ENCODE measurements around the gene EFCAB12.
"Not testable (repeated sequence)": the region's sequence is repeated elsewhere in the genome, so short reads cannot be mapped to it uniquely, and the experiment has no call there.

EFCAB12 gene

DNA sequence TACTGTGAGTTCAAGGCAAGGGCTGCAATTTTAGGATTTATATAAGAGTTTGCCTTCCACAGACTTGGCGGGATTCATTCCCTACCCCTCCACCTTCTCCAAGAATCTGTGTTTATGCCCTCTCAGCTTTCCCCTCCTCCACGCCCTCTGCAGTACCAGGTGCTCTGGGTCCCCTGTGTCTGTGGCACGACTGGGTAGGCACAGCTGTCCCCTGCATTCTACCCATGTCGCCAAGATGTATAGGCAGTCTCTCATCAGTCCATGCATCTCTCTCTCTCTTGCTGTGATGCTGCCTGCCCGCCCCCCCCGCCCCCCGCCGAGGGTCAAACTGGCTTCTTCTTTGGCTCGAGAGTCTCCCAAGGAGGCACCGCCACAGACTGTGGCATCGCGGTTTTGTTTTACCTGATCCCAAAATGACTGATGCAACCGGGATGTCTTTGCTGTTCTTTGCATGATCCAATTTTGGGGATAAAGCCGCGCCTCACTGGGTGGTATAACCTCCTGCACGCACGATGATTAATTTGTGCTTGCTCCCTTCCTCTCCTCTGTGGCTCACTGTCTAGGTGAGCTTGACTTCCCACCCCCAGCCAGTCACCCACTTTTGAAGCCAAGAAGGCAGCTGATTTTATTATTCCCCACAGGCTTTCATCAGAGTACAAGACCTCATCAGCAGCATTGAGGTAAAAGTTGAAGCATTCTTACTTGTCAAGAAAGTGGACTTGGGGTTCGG is 43.7 kb downstream of the EFCAB12 start:
- Mint-ChIP-seq H3K27ac (no peak overlapping the region), H3K4me3 (no peak overlapping the region)

DNA sequence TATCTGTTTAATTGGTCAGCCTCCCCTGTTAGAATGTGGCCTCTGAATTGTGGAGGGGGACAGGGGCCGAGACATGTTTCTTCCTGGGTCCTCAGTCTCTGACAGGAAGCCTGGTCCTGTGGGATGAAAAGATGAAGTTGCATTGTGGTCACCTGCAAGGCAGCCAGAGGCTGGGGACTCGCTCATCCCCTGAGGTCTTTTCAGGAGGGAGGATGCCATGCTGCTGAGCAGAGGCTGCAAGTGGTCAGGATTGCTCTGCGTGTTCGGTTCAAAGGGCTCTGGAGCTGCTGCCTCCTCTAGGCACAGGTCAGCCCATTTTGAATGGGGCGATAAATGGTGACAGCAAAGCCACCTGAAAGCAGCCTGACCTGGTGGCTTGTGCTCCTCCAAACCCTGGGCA is 44.3 kb downstream of the EFCAB12 start:
- Mint-ChIP-seq H3K36me3 (ENCODE audit: low read depth) (peaks cover 37% of the 10 kb centered on the region), H3K4me1 (peaks cover 10% of the 10 kb centered on the region), H3K27me3 (ENCODE audit: low read depth, poor library complexity) (peaks cover 14% of the 10 kb centered on the region)
- DNase-seq, H3K4me3 Mint-ChIP-seq, H3K9me3 Mint-ChIP-seq, H3K27ac Mint-ChIP-seq: not testable (repeated sequence)

More for the DNA sequence above, 43.7 kb downstream of the EFCAB12 start:
- Mint-ChIP-seq H3K27me3 (ENCODE audit: low read depth, poor library complexity) (peaks cover 14% of the 10 kb centered on the region), H3K4me1 (peaks cover 8% of the 10 kb centered on the region), H3K36me3 (ENCODE audit: low read depth) (peaks cover 34% of the 10 kb centered on the region), H3K9me3 (no peaks in the 10 kb centered on the region)
- no peak for DNase-seq
- TF ChIP-seq, protein P1, sequence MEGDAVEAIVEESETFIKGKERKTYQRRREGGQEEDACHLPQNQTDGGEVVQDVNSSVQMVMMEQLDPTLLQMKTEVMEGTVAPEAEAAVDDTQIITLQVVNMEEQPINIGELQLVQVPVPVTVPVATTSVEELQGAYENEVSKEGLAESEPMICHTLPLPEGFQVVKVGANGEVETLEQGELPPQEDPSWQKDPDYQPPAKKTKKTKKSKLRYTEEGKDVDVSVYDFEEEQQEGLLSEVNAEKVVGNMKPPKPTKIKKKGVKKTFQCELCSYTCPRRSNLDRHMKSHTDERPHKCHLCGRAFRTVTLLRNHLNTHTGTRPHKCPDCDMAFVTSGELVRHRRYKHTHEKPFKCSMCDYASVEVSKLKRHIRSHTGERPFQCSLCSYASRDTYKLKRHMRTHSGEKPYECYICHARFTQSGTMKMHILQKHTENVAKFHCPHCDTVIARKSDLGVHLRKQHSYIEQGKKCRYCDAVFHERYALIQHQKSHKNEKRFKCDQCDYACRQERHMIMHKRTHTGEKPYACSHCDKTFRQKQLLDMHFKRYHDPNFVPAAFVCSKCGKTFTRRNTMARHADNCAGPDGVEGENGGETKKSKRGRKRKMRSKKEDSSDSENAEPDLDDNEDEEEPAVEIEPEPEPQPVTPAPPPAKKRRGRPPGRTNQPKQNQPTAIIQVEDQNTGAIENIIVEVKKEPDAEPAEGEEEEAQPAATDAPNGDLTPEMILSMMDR (IDR thresholded peaks at IDR 0.05): no peak

DNA sequence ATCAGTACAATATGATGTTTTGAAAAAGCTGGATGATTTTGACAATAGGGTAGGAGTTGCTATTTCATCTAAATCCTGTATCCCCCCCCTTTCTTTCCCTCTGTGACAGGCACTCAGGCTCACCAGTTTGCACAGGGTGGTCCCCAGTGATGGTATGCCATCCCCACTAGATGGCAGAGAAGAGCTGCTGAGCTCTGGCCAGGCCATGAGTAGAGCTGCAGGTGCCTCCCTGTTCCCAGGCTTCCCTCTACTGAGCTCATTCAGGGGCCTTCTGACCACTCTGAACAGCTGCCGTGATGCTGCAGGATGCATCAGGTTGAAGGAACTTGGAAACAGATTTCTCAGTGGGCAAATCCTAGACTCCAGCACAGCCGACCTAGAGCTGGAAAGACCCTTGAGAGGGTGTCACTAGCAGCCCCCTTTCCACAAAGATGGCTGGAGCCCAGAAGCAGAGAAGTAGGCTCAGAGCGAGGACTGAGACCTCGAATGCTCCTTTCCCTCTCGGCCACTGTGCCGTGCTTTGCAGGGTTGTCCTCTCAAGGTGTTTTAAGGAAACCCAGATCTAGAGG is 45.1 kb downstream of the EFCAB12 start:
- Mint-ChIP-seq H3K9me3 (no peaks in the 10 kb centered on the region), H3K4me1 (peaks cover 14% of the 10 kb centered on the region), H3K27me3 (ENCODE audit: low read depth, poor library complexity) (peaks cover 14% of the 10 kb centered on the region), H3K27ac (no peak overlapping the region), H3K4me3 (no peak overlapping the region), H3K36me3 (ENCODE audit: low read depth) (peaks cover 37% of the 10 kb centered on the region)
- TF ChIP-seq, protein P1 (IDR thresholded peaks at IDR 0.05): peak; percentile 75
- DNase-seq: peak; percentile 63

DNA sequence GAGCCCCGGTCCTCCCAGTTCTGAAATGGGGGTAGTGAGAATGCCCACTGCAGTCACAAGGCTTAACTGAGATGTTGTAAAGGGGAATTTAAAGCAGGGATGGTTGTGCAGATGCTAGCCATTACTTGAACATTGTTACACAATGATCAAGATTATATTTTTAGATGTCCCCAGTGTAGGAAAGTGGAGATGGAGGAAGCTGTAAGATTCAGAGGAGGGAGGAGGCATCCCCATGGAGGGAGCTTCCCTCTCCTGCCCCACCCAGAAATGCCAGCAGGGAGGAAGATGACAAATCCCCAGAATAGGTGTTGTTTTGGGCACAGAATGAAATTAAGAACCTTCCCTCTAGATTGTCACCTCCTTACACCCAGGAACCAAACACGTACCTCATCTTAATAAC is 46.1 kb downstream of the EFCAB12 start:
- TF ChIP-seq, protein P1 (IDR thresholded peaks at IDR 0.05): no peak
- Mint-ChIP-seq H3K27me3 (ENCODE audit: low read depth, poor library complexity) (peaks cover 14% of the 10 kb centered on the region), H3K27ac (no peak overlapping the region), H3K9me3 (no peaks in the 10 kb centered on the region), H3K4me1 (peaks cover 14% of the 10 kb centered on the region), H3K36me3 (ENCODE audit: low read depth) (peaks cover 29% of the 10 kb centered on the region), H3K4me3 (no peak overlapping the region)
- no peak for DNase-seq

DNA sequence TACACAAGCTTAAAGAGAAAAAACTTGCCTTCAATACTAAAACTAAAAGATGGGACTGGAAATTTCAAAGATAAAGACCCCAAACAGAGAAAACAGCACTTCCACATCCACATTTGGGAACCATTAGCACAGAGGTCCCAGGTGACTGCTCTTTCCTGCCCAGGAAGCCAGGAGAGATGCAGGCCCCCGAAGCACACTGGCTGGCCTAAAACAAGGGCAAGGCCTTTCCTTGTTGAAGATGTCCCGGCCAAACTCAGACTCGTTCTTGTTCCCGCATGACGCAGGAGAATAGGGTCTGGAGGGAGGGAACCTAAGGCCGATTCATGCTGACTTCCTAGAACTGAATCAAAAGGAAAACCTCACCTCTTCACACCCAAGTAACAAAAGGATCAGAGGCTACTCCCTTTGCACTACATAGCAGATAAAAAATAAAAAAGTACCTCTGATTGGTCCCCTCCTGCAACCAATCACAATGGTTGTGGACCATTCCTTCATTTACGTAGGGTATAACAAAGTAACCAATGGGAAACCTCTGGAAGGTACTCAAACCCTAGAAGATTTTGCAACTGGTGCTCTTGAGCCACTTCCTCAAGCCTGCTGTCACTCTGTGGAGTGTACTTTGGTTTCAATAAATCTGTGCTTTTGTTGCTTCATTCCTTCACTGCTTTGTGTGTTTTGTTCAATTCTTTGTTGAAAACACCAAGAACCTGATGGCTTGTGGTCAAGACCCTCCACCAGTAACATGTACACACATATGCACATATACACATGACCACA is 48.7 kb downstream of the EFCAB12 start:
- DNase-seq: no peak
- Mint-ChIP-seq H3K27ac (no peak overlapping the region), H3K36me3 (ENCODE audit: low read depth) (peaks cover 13% of the 10 kb centered on the region), H3K9me3 (no peaks in the 10 kb centered on the region), H3K27me3 (ENCODE audit: low read depth, poor library complexity) (peaks cover 14% of the 10 kb centered on the region), H3K4me1 (peaks cover 19% of the 10 kb centered on the region), H3K4me3 (no peak overlapping the region)
- TF ChIP-seq, protein P1 (IDR thresholded peaks at IDR 0.05): no peak

DNA sequence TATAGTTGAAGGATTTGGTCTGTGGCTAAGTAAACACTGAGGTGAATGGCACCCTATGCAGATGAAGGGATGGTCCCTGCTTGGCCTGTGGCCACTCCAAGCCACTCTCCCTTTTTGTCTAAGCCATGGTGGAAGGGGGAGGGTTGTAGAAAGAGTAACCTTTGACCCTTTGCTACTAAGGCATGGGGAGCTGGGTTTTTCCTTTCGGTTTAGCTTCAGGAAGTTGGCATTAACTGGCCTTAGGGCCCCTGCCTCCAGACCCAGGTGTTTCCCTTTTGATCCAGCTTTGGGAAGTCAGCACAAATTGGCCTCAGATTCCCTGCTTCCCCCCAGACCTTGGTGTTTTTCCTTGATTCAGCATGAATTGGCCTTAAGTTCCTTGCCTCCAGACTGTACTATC is 49.5 kb downstream of the EFCAB12 start:
- peaks cover 13% of the 10 kb centered on the region for H3K36me3 Mint-ChIP-seq (ENCODE audit: low read depth)
- TF ChIP-seq, protein P1 (IDR thresholded peaks at IDR 0.05): no peak
- H3K4me3 Mint-ChIP-seq: no peak overlapping the region
- peaks cover 18% of the 10 kb centered on the region for H3K4me1 Mint-ChIP-seq
- H3K27me3 Mint-ChIP-seq (ENCODE audit: low read depth, poor library complexity): peaks cover 10% of the 10 kb centered on the region
- DNase-seq: no peak
- no peak overlapping the region for H3K27ac Mint-ChIP-seq
- H3K9me3 Mint-ChIP-seq: no peaks in the 10 kb centered on the region

All from nephron progenitor cell (in vitro differentiated cells).